ENCODE measurements around the gene NLE1.

Gene NLE1

DNA sequence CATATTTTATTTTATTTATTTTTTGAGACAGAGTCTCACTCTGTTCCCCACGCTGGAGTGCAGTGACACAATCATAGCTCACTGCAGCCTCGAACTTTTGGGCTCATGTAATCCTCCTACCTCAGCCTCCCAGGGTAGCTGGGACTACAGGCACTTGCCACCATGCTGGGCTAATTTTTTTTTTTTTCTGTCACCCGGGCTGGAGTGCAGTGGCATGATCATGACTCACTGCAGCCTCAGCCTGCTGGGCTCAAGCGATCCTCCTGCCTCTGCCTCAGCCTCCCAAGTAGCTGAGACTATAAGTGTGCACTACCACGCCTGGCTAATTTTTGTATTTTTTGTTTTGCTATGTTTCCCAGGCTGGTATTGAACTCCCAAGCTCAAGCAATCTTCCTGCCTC lies 22.6 kb upstream of the NLE1 start:
- H3K4me3 ChIP-seq (ENCODE audit: severe bottlenecking), result no peak overlapping the region
- no peak for DNase-seq (ENCODE audit: low spot score)
- TF ChIP-seq, protein P1, sequence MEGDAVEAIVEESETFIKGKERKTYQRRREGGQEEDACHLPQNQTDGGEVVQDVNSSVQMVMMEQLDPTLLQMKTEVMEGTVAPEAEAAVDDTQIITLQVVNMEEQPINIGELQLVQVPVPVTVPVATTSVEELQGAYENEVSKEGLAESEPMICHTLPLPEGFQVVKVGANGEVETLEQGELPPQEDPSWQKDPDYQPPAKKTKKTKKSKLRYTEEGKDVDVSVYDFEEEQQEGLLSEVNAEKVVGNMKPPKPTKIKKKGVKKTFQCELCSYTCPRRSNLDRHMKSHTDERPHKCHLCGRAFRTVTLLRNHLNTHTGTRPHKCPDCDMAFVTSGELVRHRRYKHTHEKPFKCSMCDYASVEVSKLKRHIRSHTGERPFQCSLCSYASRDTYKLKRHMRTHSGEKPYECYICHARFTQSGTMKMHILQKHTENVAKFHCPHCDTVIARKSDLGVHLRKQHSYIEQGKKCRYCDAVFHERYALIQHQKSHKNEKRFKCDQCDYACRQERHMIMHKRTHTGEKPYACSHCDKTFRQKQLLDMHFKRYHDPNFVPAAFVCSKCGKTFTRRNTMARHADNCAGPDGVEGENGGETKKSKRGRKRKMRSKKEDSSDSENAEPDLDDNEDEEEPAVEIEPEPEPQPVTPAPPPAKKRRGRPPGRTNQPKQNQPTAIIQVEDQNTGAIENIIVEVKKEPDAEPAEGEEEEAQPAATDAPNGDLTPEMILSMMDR (IDR thresholded peaks at IDR 0.05; ENCODE audit: poor library complexity, severe bottlenecking), result no peak
- ATAC-seq (ENCODE audit: low read depth), result no peak
- no peaks in the 10 kb centered on the region for H3K9me3 ChIP-seq (ENCODE audit: severe bottlenecking)
- no peaks in the 10 kb centered on the region for H3K36me3 ChIP-seq (ENCODE audit: low read depth)
- H3K4me1 ChIP-seq (ENCODE audit: insufficient read depth, poor library complexity, severe bottlenecking), result peaks cover 7% of the 10 kb centered on the region
- no peak overlapping the region for H3K27ac ChIP-seq (ENCODE audit: poor library complexity, severe bottlenecking)
- peaks cover 4% of the 10 kb centered on the region for H3K27me3 ChIP-seq (ENCODE audit: insufficient read depth, poor library complexity, severe bottlenecking)

DNA sequence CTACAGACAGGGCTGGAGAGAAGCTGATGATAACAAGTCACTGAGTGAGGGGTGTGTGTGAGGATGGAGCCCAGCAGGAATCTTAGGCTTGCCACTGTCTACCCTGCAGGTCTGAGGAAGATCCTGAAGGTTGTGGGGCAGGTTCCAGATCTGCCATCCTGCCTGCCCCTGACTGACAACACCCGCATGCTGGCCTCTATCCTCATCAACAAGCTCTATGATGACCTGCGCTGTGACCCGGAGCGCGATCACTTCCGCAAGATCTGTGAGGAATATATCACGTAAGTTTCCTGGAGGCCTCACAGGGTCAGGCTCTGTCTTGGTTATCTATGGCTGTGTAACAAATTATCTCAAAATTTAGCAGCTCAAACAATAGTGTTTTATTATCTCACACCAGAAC lies 21.8 kb upstream of the NLE1 start:
- H3K27ac ChIP-seq (ENCODE audit: poor library complexity, severe bottlenecking), result no peak overlapping the region
- DNase-seq (ENCODE audit: low spot score), result no peak

DNA sequence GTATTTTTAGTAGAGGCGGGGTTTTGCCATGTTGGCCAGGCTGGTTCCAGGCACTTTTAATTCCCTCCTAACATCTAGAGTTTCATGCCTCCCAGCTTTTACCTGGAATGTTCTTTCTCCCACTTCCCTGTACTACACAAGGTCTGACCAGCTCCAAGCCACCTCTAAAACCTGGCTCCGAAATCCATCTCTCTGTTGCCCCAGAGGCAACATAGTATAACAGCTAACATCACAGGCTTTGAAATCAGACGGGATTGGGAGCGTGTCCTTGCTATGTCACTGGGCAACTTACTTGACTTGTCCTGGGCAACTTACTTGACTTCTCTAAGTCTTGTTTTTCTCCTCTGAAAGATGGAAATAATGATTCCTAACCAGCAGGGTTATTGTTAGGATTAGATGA lies 20.7 kb upstream of the NLE1 start:
- TF ChIP-seq, protein P1 (IDR thresholded peaks at IDR 0.05; ENCODE audit: poor library complexity, severe bottlenecking), result no peak
- peaks cover 4% of the 10 kb centered on the region for H3K27me3 ChIP-seq (ENCODE audit: insufficient read depth, poor library complexity, severe bottlenecking)

More for the DNA sequence above, 21.8 kb upstream of the NLE1 start:
- no peak overlapping the region for H3K4me3 ChIP-seq (ENCODE audit: severe bottlenecking)
- no peak for ATAC-seq (ENCODE audit: low read depth)
- peaks cover 10% of the 10 kb centered on the region for H3K4me1 ChIP-seq (ENCODE audit: insufficient read depth, poor library complexity, severe bottlenecking)
- peaks cover 4% of the 10 kb centered on the region for H3K27me3 ChIP-seq (ENCODE audit: insufficient read depth, poor library complexity, severe bottlenecking)
- no peaks in the 10 kb centered on the region for H3K36me3 ChIP-seq (ENCODE audit: low read depth)
- TF ChIP-seq, protein P1 (IDR thresholded peaks at IDR 0.05; ENCODE audit: poor library complexity, severe bottlenecking), result no peak
- no peaks in the 10 kb centered on the region for H3K9me3 ChIP-seq (ENCODE audit: severe bottlenecking)

DNA sequence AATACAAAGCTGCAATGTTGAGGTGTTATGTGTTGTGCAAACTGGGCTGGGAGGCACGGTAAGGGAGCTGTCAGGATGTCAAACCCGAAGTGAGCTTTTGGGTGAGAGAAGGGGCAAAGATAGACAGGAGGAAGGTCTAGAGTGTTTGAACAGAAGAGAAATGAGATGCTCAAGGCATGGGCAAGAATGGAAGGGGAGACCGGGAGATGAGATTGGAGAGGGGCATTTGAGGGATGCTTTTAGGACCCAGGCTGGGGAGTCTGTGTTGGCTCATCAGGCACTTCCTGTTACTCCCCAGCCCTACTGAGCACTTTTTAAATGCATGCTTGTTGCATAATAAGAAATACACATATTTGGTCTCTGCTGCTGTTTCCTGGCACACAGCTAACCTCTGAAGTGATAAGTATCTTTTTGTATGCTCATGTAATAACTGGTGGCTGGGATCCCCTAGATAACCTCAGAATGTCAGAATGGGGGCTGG lies 19.2 kb upstream of the NLE1 start:
- Histone ChIP-seq H3K27ac (ENCODE audit: poor library complexity, severe bottlenecking) (no peak overlapping the region), H3K36me3 (ENCODE audit: low read depth) (no peaks in the 10 kb centered on the region), H3K4me1 (ENCODE audit: insufficient read depth, poor library complexity, severe bottlenecking) (peaks cover 10% of the 10 kb centered on the region), H3K4me3 (ENCODE audit: severe bottlenecking) (no peak overlapping the region), H3K9me3 (ENCODE audit: severe bottlenecking) (no peaks in the 10 kb centered on the region), H3K27me3 (ENCODE audit: insufficient read depth, poor library complexity, severe bottlenecking) (peaks cover 4% of the 10 kb centered on the region)
- no peak for ATAC-seq (ENCODE audit: low read depth)
- TF ChIP-seq, protein P1 (IDR thresholded peaks at IDR 0.05; ENCODE audit: poor library complexity, severe bottlenecking), result no peak
- no peak for DNase-seq (ENCODE audit: low spot score)

More for the DNA sequence above, 20.7 kb upstream of the NLE1 start:
- DNase-seq (ENCODE audit: low spot score), result no peak
- Histone ChIP-seq H3K4me3 (ENCODE audit: severe bottlenecking) (no peak overlapping the region), H3K36me3 (ENCODE audit: low read depth) (no peaks in the 10 kb centered on the region), H3K9me3 (ENCODE audit: severe bottlenecking) (no peaks in the 10 kb centered on the region), H3K4me1 (ENCODE audit: insufficient read depth, poor library complexity, severe bottlenecking) (peaks cover 10% of the 10 kb centered on the region), H3K27ac (ENCODE audit: poor library complexity, severe bottlenecking) (no peak overlapping the region)
- ATAC-seq (ENCODE audit: low read depth), result no peak

DNA sequence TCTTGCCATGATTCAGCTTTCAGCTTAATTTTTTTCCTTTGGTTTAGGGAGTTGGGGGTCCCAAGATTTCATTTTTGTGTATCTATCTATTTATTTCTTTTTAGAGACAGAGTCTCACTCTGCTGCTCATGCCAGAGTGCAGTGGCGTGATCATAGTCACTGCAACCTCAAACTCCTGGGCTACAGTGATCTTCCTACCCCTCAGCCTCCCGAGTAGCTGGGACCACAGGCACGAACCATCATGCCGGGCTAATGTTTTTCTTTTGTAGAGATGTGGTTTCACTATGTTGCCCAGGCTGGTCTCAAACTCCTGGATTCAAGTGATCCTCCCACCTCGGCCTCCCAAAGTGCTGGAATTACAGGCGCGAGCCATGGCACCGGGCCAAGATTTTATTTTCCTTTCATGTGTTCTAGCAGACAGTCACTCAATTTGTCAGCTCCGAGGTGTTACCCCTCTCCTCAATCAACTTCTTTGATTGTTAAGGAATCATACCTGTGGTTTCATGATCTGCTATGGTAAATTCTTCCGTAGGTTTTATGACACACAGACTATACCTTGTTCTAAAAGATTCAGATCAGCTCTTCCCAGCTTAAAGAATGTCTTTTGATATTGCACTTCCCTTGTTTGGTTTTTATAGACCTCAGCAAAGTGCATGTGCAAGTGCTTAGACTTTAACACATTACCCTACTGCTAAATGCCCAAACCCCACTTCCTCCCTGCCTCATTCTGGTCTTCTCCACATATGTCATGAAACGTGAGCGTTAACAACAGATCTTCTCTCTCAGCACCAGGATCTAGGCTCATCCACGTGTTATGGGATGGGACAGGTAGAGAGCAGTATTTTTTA lies 18.5 kb upstream of the NLE1 start:
- Histone ChIP-seq H3K27ac (ENCODE audit: poor library complexity, severe bottlenecking) (no peak overlapping the region), H3K36me3 (ENCODE audit: low read depth) (no peaks in the 10 kb centered on the region), H3K4me3 (ENCODE audit: severe bottlenecking) (no peak overlapping the region), H3K27me3 (ENCODE audit: insufficient read depth, poor library complexity, severe bottlenecking) (peaks cover 4% of the 10 kb centered on the region), H3K4me1 (ENCODE audit: insufficient read depth, poor library complexity, severe bottlenecking) (peaks cover 10% of the 10 kb centered on the region), H3K9me3 (ENCODE audit: severe bottlenecking) (no peaks in the 10 kb centered on the region)
- ATAC-seq (ENCODE audit: low read depth) (no peak), DNase-seq (ENCODE audit: low spot score) (no peak)
- TF ChIP-seq, protein P1 (IDR thresholded peaks at IDR 0.05; ENCODE audit: poor library complexity, severe bottlenecking), result no peak

Data from RWPE2 (cell line).